Erythroblast (primary cell): ENCODE results near the gene MAST4.

ENCODE experiments used
- DNase-seq, 2 experiments: peaks; one replicate each; lab custom pipeline; 2025; lab: John Stamatoyannopoulos, UW
- GATA1 ChIP-seq: IDR thresholded peaks from 2 replicates; pipeline ENCODE4 v1.6.1; 2011; ENCODE audit warnings: low read depth, mild to moderate bottlenecking, control low read depth, low read length, moderate library complexity
- POLR2A ChIP-seq: IDR thresholded peaks from 2 replicates; pipeline ENCODE4 v1.6.1; 2011; ENCODE audit warnings: mild to moderate bottlenecking, low read length

The MAST4 gene

DNA sequence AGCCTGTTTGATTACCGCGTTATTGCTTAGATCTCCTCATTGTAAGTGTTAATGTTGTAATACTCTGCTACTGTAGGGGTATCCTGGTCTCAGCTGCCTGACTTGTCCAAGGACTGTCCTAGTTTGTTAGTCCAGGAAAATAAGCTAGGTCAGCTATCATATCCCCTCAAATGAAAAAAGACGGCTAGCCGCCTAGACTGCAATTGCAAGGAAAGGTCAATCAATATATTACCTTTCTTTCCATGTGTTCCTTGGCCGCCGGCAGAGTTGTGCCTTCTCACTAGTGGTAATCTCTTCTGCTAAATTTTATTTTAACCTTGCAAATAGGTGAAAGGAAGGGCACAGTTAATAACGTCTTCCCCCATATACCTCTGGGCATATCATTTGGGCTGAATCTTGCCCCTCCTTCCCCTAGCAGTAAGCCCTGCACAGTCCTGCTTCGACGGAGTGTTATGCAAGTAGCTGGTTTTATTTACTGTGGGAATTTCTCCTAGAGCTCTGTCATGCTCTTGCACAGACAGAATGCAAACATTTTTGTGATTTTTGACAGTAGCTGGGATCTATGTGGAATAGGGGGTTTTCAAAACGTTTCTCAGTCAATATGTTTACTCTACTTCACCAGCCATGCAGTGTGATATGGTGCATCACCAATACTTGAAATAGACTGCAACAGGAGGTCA, 288.5 kb downstream of the MAST4 start:
- TF ChIP-seq POLR2A = no peak
- TF ChIP-seq GATA1 = no peak
- DNase-seq = no peak

DNA sequence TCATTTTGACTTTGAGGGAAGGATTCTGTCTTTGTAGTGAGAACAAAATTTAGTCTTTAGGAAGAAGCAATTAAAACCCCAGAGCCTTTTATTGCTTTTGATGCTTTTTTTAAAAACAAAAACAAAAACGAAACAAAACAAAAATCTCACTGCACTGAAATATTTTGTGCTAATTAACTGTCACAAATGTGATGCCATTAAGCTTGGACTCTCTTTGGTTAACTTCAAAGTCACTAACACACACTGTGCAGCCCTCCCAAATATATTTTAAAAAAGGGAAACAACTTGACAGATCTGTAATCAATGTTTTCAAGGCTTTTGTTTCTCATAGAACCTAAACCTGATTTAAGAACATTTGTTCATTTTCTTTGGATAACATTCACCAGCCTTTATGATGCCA, 290.7 kb downstream of the MAST4 start:
- no peak for TF ChIP-seq POLR2A

DNA sequence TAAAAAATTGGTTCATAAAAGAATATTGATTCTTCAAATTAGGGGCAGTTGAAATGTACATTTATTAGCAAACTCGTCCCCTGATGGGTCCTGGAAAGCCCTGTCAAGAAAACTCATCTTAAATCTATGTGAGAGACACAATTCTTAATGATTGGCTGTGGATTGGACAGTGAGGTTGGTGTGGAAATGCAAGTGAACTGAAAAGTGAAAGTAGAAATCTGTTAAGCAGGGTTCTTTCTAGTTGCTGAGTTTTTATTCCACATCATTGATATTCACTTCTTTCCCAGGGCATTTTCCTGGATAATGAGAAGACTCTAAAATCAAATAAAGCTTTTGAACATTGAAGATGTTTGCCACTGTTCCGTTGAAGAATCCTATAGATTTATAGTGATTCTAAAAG, 292.4 kb downstream of the MAST4 start:
- DNase-seq = no peak

More for the DNA sequence above, 290.7 kb downstream of the MAST4 start:
- no peak for DNase-seq

DNA sequence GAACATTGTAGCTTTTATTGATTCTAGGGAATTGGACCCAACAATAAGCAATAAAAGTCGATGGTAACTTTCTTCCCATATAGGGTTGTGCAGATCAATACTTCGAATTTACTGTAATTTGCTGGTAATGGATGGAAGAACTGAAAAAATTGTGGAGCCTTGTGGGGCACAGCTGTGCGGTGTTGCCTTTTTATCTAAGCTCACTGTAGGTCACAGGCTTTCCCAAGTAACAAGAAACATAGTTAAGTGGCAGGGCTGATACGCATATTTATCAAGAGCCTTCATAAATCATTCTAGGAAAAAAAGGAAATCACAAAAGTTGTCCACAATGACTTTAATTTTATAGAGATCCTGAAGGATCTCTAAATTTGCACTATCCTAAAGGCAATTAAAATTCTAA, 292.9 kb downstream of the MAST4 start:
- TF ChIP-seq POLR2A = no peak
- TF ChIP-seq GATA1 = no peak
- DNase-seq = no peak

More for the DNA sequence above, 292.4 kb downstream of the MAST4 start:
- no peak for TF ChIP-seq GATA1
- no peak for TF ChIP-seq POLR2A

DNA sequence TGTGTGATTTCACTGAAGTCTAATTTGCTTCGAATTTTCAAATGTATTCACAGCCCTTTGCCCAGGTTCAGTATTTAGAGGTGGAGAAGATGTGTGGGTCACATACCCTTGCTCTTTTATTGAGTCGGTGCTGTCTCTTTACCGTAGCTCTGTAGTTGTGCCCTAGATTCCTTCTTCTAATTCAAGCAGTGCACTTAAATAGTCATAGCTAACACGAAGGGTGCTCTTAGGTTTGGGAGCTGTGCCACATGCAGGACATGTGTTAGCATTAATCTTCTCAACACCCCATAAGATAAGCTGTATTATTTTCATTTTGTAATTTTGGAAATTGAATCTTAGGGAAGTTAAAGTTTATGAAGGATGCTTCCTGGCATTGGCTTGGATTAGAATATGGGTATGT, 293.3 kb downstream of the MAST4 start:
- no peak for DNase-seq
- no peak for TF ChIP-seq GATA1
- no peak for TF ChIP-seq POLR2A

DNA sequence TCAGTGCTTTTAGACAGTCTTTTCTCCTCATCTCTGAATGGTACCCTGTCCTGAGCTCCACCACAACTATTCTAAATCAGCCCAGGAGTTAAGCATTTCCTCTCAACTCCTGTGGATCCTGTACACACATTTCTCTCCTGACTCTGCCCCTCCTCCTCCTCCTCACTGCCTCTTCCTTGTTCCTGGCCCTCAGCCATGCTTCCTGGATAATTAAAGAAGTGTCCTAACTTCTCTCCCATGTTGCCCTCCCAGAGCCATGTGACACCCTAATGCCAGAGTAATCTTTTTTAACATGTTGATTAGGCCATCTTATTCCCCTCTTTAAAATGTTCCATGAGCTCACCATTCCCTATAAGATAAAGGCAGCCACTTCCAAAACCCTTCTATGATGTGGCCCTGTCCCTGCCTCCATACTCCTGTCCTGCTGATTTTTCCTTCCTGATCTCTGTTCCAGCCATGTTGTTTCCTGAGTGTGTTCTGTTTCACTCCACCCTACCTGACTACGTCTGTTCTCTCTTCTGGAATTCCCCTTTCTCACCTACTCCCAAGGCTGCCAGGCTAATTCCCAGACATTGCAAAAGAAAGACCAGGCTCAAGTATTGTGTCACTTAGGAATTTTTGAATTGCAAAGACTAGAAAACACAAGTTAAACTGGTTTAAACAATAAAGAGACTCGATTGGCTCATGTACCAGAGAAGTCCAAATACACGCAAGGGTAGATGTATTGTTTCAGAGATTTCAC, 295.2 kb downstream of the MAST4 start:
- no peak for DNase-seq
- TF ChIP-seq GATA1 (no peak), POLR2A (no peak)

DNA sequence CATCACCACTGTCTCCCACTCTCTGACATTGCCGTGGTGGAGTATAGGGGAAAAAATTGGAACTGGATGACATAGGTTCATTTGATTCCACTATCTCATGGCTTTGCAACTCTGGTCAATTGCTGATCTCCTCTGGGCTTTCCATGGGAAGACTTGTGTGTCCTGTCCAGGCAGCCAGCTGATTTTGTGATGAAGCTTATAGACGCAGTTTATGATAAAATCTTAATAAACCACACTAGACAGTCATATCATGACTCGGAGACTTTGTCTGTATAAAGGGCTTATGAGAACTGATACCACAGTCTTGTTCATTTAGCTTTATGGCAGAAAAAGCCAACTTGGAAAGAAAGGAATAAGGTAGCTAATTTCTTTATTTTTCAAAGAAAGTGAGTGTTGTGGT, 296.5 kb downstream of the MAST4 start:
- TF ChIP-seq POLR2A (peak; percentile 43), GATA1 (no peak)
- DNase-seq = no peak

DNA sequence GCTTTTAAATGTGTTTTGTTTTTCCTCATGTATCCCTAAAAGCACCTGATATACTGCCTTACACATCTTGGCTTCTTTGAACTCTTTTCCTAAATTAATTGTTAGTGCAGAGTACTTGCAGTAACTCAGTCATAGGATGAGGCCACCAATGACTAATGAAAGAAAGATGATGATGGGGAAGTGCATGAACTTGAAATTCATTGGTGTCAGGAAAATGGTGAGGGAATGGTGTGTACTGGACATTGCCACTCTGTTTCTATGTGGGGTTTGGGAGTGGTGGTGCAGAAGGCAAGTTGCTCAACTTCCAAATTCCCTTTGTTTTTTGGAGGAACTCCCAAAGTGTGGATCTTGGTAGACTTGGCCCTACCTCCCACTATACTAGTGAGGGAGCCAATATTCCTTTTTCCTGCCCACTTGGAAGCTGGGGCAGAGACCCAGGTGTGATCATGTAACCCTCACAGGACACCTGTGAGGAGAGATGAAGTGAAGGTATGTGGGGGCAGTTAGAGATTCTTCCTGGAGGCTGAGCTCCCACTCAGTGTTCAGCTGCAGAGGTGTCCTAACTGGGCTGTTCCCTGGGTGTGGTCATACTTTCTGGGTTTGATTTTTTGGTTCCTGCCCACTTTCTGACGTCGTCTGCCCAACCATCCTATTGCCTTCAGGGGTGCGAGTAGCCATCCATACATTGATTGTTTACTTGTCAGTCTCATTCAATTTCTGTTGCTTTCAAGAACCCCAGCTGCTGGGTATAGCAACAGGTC, 298.5 kb downstream of the MAST4 start:
- no peak for DNase-seq
- no peak for TF ChIP-seq GATA1
- TF ChIP-seq POLR2A = no peak

DNA sequence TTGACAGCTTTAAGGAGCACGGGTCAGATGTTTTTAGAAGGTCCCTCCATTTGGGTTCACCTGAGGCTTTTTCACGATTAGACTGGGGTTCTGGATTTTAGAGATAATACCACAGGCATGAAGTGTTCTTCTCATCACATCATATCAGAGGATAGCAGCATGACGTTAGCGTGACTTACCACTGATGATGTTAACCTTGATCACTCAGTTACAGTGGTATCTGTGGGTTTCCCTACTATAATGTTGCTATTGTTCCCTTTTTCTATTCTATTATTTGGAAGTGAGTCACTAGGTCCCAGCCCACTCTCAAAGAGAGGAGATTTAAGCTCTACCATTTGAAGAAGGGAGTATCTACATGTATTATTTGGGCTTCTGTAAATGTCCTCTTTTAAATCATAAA, 300.0 kb downstream of the MAST4 start:
- TF ChIP-seq POLR2A = no peak
- no peak for TF ChIP-seq GATA1
- peak; percentile 21 to 68 for DNase-seq

DNA sequence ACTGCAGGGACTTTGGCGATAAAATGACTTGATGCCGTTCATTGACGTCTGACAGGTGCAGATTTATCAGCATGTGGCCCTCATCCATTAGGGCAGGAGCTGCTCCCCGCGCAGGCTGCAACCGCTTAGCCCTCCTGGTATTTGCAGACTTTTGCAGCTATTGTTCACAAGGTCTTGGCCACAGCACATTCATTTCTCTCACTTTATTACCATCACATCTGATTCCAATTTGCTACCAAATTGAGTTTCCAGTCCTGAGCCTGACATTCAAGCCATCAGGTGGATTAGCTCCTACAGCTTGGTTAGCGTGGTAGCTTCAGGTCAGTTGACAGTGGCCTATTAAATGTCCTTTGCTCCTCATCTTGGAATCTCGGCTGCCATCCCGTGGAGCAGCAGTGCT, 301.2 kb downstream of the MAST4 start:
- DNase-seq = no peak
- TF ChIP-seq POLR2A (no peak), GATA1 (no peak)

DNA sequence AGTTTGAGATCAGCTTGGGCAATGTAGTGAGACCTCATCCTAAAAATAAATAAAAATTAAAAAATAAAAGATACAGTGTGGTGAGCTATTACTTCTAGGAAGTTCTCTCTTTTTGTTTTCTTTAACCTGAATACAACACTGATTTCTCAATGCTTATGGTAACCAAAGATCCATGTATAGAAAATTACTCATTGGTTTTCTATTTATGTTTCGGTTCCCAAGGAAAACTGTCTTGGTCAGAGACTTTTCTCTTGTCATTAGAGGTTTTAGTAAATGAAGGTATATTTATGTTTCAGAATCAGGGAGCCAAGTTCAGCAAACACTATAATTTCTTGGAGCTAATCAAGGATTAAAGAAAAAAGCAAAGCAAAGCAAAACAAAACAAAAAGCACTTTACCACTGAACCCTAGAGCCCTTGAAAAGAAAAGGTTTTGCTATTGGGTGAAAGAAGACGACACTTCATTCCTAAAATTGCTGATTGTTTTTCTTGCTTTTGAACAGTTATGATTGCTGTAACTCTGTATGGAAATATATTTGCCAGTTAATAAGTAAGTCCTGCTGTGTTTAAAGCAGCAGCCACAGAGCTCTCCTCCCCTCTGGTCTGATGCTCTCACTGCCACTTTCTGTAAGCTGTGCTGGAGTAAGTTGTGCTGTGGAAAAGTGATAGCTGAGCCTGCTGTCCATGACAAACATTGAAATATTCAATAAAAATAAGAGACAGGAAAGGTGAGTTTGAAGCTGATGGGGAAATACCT, 302.2 kb downstream of the MAST4 start:
- TF ChIP-seq POLR2A = no peak
- TF ChIP-seq GATA1 = no peak
- no peak for DNase-seq

DNA sequence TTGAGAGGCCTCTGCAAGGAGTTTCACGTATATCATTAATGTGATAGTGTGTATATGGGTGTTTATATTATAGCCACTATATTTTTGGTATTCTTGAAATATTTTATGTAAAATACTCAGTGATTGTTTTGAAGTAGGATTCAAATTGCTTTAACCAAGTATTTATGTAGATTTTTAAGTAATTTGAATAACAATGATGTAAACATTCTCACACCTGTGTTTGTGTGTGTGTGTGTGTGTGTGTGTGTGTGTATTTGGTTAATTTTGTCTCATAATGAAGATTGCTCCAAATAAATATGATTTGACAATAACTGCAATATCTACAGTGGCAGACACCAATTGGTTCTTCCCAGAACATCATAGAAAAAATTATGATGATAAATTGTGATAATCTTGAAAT, 307.0 kb downstream of the MAST4 start:
- TF ChIP-seq GATA1 (no peak), POLR2A (no peak)
- no peak for DNase-seq

DNA sequence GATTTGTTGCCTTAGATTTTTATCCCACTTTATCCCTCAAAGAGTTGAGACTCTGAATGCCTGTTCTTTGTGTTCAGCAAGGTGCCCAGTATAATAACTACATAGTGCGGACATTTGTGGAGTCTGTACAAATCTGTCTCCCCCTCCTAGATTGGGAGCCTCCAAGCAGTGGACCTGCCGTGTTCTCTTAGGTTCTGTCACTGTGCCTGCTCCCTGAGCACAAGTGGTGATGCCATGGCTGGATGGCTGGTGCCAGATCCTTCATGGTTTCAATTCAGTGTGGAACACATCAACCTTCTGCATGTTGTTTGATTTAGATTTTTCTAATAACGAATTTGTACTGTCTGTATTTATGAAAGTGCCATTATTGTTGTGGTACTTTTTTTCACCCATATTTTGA, 307.5 kb downstream of the MAST4 start:
- no peak for TF ChIP-seq GATA1
- TF ChIP-seq POLR2A = no peak
- no peak for DNase-seq
